Measurements from ENCODE around the gene ARFGEF3.

Gene ARFGEF3

GRCh38 chr6:138246650-138247440 is 85.1 kb downstream of the ARFGEF3 start:
- no peak for FAIRE-seq

GRCh38 chr6:138248011-138248410 is 86.3 kb downstream of the ARFGEF3 start:
- no peak for FAIRE-seq

GRCh38 chr6:138248878-138249277 is 87.1 kb downstream of the ARFGEF3 start:
- FAIRE-seq, result no peak

- no peak for FAIRE-seq
Measured at GRCh38 chr6:138250053-138250452, 88.3 kb downstream of the ARFGEF3 start.

GRCh38 chr6:138250513-138251247 is 88.9 kb downstream of the ARFGEF3 start:
- no peak for FAIRE-seq

GRCh38 chr6:138253731-138254130 is 92.0 kb downstream of the ARFGEF3 start:
- no peak for FAIRE-seq

- no peak for FAIRE-seq
Measured at GRCh38 chr6:138255443-138255842, 93.7 kb downstream of the ARFGEF3 start.

- FAIRE-seq, result no peak
Measured at GRCh38 chr6:138257638-138258040, 95.9 kb downstream of the ARFGEF3 start.

GRCh38 chr6:138258197-138258596 is 96.5 kb downstream of the ARFGEF3 start:
- no peak for FAIRE-seq

- FAIRE-seq, result no peak
Measured at GRCh38 chr6:138258991-138259390, 97.3 kb downstream of the ARFGEF3 start.

GRCh38 chr6:138261116-138261780 is 99.5 kb downstream of the ARFGEF3 start:
- no peak for FAIRE-seq

- no peak for FAIRE-seq
Measured at GRCh38 chr6:138263963-138264362, 102.2 kb downstream of the ARFGEF3 start.

GRCh38 chr6:138264372-138264880 is 102.7 kb downstream of the ARFGEF3 start:
- no peak for FAIRE-seq

GRCh38 chr6:138266095-138266494 is 104.4 kb downstream of the ARFGEF3 start:
- FAIRE-seq, result no peak

- no peak for FAIRE-seq
Measured at GRCh38 chr6:138267971-138268895, 106.5 kb downstream of the ARFGEF3 start.

GRCh38 chr6:138271451-138271850 is 109.7 kb downstream of the ARFGEF3 start:
- no peak for FAIRE-seq

- FAIRE-seq, result no peak
Measured at GRCh38 chr6:138272533-138273315, 111.0 kb downstream of the ARFGEF3 start.

- no peak for FAIRE-seq
Measured at GRCh38 chr6:138275976-138276375, 114.2 kb downstream of the ARFGEF3 start.

- no peak for FAIRE-seq
Measured at GRCh38 chr6:138277835-138278234, 116.1 kb downstream of the ARFGEF3 start.

GRCh38 chr6:138278326-138278725 is 116.6 kb downstream of the ARFGEF3 start:
- FAIRE-seq, result no peak

GRCh38 chr6:138285800-138286199 is 124.1 kb downstream of the ARFGEF3 start:
- FAIRE-seq, result no peak

Data from colon (tissue), 2 donors.